ENCODE measurements around the gene CDC40.

DNA sequence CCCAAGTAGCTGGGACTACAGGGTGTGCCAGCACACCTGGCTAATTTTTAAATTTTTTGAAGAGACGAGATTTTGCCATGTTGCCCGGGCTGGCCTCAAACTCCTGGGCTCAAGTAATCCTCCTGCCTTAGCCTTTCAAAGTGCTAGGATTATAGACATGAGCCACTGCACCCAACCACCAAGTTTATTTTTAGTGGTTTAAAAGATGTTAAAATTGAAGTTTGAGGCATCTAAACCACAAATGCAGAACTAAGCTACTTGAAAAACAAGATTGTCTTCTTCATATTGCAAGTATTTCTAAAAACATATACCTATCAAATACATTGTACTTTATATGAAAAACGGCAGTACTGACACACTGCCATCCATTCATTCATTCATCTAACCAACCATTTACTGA lies 32.4 kb upstream of the CDC40 start:
- no peak for TF ChIP-seq POLR2A (IDR thresholded peaks at IDR 0.05)
- TF ChIP-seq, protein P1, sequence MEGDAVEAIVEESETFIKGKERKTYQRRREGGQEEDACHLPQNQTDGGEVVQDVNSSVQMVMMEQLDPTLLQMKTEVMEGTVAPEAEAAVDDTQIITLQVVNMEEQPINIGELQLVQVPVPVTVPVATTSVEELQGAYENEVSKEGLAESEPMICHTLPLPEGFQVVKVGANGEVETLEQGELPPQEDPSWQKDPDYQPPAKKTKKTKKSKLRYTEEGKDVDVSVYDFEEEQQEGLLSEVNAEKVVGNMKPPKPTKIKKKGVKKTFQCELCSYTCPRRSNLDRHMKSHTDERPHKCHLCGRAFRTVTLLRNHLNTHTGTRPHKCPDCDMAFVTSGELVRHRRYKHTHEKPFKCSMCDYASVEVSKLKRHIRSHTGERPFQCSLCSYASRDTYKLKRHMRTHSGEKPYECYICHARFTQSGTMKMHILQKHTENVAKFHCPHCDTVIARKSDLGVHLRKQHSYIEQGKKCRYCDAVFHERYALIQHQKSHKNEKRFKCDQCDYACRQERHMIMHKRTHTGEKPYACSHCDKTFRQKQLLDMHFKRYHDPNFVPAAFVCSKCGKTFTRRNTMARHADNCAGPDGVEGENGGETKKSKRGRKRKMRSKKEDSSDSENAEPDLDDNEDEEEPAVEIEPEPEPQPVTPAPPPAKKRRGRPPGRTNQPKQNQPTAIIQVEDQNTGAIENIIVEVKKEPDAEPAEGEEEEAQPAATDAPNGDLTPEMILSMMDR (IDR thresholded peaks at IDR 0.05): no peak

Measured in thyroid gland (tissue), 4 donors.